Medulla oblongata (tissue), 1 donor: ENCODE measurements around the gene APOH.
"Not testable (repeated sequence)": the region's sequence is repeated elsewhere in the genome, so short reads cannot be mapped to it uniquely, and the experiment has no call there.

Source experiments
- DNase-seq: peaks from one replicate; pipeline ENCODE4 v3.0.0-alpha.2; 2015; ENCODE audit errors: extremely low spot score

The APOH gene, protein sequence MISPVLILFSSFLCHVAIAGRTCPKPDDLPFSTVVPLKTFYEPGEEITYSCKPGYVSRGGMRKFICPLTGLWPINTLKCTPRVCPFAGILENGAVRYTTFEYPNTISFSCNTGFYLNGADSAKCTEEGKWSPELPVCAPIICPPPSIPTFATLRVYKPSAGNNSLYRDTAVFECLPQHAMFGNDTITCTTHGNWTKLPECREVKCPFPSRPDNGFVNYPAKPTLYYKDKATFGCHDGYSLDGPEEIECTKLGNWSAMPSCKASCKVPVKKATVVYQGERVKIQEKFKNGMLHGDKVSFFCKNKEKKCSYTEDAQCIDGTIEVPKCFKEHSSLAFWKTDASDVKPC

DNA sequence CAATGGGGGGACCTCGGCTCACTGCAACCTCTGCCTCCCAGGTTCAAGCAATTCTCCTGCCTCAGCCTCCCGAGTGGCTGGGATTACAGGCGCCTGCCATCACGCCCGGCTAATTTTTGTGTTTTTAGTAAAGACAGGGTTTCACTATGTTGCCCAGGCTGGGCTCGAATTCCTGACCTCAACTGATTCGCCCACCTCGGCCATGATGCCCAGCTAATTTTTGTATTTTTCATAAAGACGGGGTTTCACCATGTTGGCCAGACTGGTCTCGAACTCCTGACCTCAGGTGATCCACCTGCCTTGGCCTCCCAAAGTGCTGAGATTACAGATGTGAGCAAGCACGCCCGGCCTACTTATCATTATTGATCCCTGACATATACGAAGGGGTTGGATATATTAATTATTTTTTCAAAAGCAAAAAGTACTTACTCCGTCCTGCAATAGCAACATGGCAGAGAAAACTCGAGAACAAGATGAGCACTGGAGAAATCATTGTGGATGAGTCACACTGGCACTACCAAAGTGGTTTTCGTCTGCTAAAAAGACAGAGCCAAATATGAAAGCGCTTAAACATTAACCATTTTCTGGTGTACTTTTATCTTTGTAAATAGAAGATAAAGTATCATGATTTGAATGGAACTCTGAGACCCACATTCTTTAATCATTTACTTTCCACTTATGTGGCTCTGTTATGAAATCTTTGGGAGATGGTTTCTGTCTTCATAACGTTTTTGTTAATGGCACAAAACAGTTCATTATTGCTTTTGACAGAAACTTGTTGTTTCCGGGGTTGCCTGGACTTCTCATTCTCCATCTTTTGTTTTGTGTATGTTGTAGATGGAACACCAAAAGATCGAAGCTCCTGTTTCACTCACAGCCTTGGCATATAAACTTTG lies at the start of gene APOH:
Gene APOH (minus strand): TSS at position 529 of the 896 bp plus-strand sequence. CDS start 36 bp downstream, at position 493.
- DNase-seq = no peak

DNA sequence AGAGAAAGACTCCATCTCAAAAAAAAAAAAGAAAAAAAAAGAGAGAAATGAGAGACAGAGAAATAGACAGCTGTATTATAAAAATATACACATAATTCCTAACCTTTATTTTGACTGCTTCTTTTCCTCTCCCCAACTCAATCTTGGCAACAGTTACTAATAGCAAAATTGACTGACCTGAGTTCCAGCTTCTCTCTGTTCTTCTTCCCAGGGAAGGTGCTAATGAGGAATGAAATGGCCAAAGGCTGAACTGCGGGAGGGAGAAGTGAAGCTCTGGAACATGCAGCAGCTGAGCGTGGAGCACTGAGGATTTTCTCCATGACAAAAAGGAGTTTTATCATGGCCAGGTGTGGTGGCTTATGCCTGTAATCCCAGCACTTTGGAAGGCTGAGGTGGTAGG lies 48.0 kb upstream of the APOH start:
- DNase-seq = no peak

DNA sequence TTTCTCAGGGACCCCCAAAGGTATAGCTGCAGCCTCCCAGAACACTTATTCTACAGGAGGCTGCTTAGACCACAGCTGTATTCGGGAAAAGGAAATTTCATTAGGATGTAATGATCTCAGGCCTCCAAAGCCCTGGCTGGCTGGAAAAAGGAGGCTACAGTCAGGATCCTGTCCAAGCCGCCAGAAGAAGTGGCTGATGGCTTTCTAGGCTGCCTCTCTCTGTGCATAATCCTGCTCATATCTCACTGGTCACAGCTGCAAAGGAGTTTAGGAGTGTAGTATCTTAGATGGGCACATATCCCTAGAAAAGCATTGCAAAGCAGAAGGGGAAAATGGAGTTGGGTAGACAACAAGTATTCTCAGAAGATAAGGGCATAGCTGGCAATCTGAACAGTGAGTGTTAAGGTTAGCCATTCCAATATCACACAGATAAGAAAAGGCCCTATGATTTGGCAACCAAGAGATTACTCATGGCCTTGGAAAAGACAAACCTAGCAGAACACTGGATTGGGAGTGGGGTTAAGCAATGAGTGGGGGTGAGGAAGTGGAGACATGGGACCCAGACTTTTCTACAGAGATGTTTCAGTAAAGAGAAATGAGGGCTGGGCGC lies 47.2 kb upstream of the APOH start:
- no peak for DNase-seq

DNA sequence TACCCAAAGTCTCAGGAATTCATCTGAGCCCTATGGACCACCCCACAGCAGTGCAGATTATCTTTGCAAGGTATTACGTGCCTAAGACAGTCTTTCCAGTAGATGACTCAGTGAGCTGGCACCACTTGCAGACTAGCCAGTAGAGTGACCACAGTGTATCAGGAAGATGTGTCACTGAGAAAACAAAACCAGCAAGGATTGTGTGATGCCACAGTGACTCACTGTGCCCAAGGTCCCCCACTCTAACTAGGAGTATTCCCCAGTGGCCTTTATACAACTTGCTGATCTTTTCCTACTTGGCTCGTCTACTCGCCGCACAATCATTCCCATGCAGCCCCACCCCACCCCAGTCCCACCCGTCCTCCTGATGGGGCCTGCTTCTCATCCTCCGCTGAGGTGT lies 46.4 kb upstream of the APOH start:
- DNase-seq = no peak

DNA sequence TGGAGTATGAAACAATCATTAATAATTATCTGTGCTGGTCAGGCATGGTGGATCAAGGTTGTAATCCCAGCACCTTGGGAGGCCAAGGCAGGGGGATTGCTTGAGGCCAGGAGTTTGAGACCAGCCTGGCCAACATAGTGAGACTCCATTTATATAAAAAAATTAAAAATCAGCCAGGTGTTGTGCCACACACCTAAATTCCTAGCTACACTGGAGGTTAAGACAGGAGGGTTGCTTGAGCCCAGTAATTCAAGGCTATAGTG lies 44.3 kb upstream of the APOH start:
- no peak for DNase-seq

DNA sequence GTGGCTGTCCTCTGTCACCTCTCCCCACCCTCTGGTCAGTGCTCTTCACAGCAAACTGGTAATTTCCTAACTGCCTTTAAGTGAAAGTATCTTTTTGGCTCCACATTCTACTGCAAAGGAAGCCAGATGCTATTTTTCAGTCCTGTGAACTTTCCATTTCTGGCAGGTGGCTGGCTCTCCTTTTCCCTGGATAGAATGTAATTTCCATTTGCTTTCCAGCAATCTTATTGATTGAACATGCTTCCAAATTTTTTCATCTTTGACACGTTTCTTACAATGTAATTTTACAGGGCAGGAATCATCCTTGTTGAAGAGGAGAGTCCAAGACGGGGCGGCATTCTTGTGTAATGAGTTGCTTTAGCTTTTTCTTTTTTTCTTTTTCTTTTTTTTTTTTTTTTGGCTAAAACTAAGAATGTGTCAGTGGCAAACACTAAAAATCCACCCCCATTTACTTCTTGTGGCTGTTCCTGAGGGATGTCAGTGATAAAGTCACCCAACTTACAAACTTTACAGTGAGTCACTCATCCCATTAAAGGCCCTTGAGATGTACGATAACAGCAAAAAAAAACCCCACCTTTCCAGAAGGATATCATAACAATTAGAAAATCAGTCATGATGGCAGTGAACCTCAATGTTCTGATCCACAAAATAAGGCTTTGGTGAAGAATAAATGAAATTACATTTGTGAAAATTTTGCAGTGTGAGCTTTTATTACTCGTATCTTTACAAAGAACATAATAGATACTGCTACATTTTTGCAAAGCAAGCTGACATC lies 43.8 kb upstream of the APOH start:
- no peak for DNase-seq

DNA sequence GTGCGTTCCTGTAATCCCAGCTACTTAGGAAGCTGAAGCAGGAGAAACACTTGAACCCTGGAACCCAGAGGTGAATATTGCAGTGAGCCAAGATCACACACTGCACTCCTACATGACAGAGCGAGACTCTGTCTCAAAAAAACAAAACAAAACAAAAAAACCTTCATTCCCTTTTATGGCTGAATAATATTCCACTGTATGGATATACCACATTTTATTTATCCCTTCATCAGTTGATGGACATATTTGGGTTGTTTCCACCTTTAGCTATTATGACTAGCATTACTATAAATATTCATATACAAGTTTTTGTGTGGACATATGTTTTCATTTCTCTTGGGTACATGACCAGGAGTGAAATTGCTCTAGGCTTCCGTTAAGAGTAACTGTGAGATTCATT lies 42.3 kb upstream of the APOH start:
- DNase-seq = no peak

DNA sequence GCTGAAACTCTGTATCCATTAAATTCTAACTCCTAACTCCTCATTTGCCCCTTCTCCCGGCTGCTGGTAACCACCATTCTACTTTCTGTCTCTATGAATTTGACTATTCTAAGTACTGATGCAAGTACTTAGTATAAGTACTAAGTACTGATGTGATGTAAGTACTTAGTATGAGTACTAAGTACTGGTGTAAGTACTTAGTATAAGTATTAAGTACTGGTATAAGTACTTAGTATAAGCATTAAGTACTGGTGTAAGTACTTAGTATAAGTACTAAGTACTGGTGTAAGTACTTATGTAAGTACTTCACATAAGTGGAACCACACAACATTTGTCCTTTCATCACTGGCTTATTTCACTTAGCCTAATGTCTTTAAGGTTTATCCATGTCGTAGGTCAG lies 40.9 kb upstream of the APOH start:
- DNase-seq = no peak

DNA sequence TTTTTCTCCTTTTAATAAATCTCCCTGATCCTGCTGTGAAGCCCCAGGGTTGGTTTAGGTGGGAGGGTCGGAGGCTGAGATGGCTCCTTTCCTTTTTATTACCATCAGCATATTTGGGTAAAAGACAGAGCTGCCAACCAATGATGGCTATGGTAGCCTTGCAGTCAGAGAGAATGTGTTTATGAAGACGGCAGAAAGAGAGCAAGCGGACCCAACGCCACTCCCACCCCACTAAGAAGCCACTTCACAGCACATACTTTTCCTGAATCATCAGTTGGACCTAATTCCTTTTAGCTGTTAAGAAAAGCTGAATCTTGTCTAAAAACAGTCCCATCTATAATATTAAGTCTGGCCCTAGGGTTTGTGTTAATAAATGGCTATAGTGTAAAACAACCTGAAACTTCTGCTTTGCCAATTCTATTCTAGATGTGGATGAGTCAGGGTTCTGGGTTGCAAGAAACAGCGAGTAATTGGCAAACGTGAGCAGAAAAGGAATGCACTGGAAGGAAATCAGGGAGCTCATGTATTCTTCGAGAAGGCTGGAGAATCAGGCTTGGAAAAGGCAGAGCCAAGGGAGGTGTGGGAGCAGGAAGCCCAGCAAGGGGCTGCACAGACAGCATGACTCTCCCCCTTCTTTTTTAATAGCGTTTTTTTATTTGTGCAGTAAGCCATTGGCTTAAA lies 39.2 kb upstream of the APOH start:
- no peak for DNase-seq

DNA sequence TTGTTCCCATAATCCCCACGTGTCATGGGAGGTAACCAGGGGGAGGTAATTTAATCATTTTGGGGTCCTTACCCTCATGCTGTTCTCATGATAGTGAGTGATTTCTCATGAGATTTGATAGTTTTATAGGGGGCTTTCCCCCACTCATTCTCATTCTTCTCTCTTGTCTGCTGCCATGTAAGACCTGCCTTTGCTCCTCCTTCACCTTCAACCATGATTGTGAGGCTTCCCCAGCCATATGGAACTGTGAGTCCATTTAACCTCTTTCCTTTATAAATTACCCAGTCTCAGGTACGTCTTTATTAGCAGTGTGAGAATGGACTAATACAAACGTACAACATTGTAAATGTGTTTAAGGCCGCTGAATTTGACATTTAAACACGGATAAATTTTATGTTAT lies 35.5 kb upstream of the APOH start:
- DNase-seq = no peak

DNA sequence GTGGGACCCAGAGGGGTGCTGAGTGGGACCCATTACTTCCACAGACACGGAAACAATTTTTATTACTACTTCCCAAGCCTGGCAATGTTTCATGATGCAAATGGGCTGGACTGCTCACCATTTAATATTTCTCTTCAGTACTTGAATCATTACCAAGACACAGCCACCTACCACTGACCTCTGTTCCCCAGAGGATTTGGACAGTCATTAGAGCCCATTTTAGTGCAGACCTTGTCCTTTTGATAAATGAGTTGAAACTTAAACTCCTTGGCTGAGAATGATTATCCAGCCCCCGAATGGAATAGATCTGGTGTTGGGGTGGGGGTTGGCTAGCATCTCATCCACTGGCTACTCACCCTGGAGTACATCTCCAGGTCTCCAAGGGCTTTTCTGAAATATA lies 33.6 kb upstream of the APOH start:
- DNase-seq = no peak

DNA sequence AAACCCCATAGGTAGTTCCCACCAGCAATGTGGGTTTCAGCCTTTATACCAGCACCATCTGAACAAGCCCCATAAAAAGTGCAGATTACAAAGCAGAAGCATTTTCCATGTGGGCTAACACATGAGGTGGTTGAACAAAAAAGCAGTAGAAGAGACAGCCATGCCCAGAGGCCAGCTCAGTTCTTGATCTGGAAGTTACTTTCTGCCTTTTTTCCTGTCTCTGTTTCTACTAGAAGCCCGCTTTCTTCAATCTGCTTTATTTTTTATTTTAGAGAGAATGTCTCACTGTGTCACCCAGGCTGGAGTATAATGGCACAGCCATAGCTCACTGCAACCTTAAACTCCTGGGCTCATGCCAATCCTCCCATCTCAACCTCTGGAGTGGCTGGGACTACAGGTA lies 31.5 kb upstream of the APOH start:
- DNase-seq = no peak

DNA sequence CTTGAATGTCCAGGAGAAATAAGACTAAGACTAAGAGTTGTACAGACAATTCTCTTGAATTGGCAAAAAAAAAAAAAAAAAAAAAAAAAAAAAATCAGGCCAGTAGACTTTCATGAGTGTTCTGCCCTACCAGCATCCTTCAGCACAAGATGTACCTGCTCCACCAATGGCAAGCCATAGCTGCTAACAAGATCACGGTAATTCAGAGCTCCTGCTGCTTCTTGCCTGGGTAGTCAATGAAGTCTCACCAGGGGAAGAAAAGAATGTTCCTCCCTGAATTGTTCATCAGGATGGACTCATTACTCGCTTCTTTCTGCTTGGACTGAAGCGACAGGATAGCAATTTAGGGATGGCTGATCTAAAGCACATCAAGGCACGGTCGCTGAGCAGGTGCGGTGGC lies 31.1 kb upstream of the APOH start:
- no peak for DNase-seq

DNA sequence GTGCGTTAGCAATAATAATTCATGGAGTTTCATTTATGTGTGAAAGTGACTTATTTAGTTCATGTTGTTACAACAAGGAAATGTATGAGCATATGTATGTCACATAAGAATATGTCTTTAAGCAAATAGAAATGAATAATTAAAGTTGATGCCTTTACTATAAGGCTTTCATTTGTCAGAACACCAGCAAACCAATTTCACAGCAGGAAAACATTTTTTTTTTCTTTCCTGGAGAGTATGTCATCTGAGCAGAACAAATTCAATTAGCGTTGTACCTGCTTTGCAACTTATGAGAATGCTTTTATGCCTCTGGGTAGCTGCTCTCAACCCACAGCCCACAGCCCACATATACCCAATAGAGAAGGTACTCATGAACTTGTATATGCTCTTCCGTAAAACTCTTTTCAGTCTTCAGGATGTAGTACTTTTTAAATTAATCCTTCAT lies 26.3 kb upstream of the APOH start:
- no peak for DNase-seq

DNA sequence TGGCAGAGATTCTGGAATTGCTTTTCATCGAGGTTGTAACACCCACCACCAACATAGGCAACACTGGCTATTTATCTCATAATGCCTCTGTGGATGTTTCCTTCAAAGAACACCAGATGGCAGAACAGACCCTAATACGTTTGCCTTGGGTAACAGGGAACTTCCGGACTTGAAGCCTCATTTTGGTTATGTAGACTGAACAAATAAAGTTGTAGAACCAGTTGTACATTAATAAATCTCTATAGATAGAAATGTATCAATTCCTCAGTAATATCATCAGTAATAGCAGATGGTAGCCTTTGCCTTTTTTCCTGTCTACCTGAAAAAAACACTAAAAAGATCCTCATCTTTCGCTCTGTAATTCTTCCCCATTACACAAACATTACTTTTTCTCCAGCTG lies 25.9 kb upstream of the APOH start:
- peak; percentile 94 for DNase-seq

DNA sequence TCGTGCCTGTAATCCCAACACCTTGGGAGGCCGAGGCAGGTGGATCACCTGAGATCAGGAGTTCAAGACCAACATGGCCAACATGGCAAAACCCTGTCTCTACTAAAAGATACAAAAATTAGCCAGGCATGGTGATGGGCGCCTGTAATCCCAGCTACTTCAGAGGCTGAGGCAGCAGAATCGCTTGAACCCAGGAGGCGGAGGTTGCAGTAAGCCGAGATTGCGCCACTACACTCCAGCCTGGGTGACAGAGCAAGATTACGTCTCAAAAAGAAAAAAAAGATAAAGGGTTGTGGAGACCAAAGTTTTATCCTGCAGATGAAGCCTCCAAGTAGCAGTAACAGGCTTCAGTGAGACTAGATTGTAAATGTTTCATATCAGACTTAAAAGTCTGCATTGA lies 24.2 kb upstream of the APOH start:
- not testable (repeated sequence) for DNase-seq

DNA sequence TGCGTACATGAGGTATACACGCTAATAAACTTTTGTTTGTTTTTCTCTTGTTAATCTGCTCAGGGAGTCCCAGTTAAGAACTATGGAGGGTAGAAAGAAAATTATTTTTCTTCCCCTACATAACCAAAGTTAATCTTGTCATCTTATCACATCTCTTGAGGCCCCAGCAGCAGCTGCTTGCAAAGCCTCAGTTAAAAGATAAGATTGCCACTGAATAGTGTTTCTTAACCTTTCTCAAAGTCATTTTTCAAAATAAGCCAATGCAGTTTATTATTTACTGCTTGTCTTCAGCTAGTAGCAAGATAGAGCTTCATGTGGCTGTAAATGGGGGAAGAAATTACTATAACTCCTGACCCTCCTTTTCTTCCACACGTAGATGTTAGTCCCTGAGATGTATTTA lies 21.5 kb upstream of the APOH start:
- DNase-seq = no peak

DNA sequence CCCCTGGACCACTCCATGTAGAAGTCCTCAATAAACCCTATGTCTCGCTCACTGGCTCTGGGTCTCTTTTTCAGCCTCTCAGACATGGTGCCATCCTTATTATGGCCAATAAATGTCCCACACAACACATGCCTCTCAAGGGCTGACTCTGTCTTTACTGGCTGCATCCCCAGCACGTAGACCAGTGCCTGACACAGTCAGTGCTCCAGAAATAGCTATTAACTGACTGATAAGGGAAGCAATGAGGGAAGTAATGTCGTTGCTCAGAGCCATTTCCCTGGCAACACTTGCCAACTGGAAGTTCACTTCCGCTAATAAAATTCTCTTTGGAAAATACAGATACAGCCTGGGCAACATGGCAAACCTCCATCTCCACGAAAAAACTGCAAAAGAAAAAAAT lies 19.1 kb upstream of the APOH start:
- no peak for DNase-seq

DNA sequence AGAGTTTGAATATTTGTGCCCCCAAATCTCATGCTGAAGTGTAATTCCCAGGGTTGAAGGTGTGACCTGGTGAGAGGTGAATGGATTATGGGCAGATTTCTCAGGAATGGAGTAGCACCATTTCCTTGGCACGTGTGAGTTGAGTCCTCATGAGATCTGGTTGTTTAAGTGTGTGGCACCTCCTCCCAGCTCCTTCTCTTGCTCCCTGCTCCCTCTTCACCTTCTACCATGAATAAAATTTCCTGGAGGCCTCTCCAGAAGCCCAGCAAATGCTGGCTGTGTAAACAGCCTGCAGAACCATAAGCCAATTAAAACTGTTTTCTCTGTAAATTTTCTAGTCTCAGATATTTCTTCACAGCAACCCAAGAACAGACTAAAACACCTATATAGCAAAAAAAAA lies 12.6 kb upstream of the APOH start:
- no peak for DNase-seq

DNA sequence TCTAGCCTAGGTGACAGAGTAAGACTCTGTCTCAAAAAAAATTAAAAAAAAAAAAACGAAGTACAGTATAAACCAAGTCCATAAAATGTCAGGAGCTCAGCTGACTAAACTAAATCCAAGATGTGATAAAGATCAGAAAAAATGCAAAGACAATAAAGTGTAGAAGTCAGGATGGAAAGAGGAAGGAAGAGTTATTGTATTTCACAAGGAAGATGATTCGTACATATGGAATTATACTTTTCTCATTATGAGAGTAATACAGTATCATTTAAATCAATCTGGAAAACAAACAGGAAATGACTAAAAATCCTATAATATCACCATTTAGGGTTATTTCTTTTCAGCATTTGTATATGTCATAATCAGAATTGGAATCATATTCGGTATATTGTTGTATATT lies 11.4 kb upstream of the APOH start:
- DNase-seq = no peak

DNA sequence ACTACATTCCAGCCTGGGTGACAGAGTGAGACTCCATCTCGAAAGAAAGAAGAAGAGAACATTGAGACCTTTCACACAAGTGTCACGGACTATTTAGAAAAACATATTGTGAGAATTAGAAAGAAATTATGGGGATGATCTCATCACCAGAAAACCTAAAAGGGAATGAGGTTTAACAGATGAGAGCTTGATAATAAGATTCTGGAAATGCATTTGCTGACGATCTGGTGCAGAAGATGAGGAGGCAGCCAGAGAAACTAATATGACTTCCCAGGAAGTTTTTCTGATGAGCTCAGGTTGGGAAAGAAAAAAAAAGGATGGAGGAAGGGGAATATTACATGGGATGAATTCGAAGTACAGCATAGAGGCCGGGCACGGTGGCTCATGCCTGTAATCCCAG lies 10.8 kb upstream of the APOH start:
- DNase-seq = no peak
